ENCODE data around the gene TPT1.
A peak's percentile ranks its signal among the peaks of the same experiment; 100 is the strongest.
"Not testable (repeated sequence)": the region's sequence is repeated elsewhere in the genome, so short reads cannot be mapped to it uniquely, and the experiment has no call there.

TPT1 gene

GRCh38 chr13:45299194-45299593 is 41.8 kb downstream of the TPT1 start:
- no peak for DNase-seq

- not testable (repeated sequence) for DNase-seq
Measured at GRCh38 chr13:45298550-45298949, 42.4 kb downstream of the TPT1 start.

- DNase-seq: no peak
Measured at GRCh38 chr13:45298206-45298505, 42.8 kb downstream of the TPT1 start.

GRCh38 chr13:45297456-45298205 is 43.4 kb downstream of the TPT1 start:
- DNase-seq: peak; percentile 10

GRCh38 chr13:45296259-45296658 is 44.7 kb downstream of the TPT1 start:
- no peak for DNase-seq

GRCh38 chr13:45295536-45295935 is 45.4 kb downstream of the TPT1 start:
- no peak for DNase-seq

GRCh38 chr13:45292176-45292575 is 48.8 kb downstream of the TPT1 start:
- no peak for DNase-seq

GRCh38 chr13:45289936-45290563 is 50.9 kb downstream of the TPT1 start:
- no peak for DNase-seq
